Measurements from ENCODE around the gene PBX1. TPM values are rescaled to one million over a fixed set of nuclear protein-coding genes. Genes with fewer than 3 reads are reported as not detected.

The PBX1 gene
- total and polyA plus RNA-seq, 10 of the 15 experiments (the other 5 are each of a cell fraction or from before 2014, with no cell fraction given), result 0.05 to 0.28 (median 0.11) TPM; not detected in 5

GRCh38 chr1:164559342-164560051, 513 bp downstream of the PBX1 start:
- ATAC-seq (no peak), FAIRE-seq (no peak), DNase-seq (ENCODE audit: low read depth, low spot score) (no peak)
- in situ Hi-C loops (cut with MboI), result no loop called here
- RAD21 ChIA-PET (ENCODE audit: unreplicated experiment), result no interaction called here
- H3K4me3 ChIP-seq, result no peak overlapping the region
- H3K27me3 ChIP-seq (replicated peaks in 1 of 2; ENCODE audit: control insufficient read depth in 2 of 2, insufficient read depth in 2 of 2, low read length in 1 of 2), result peaks cover 0 to 3% of the 10 kb centered on the region in 2 experiments; a peak in 2 of 4 replicates
- no peak overlapping the region for H3K4me2 ChIP-seq (ENCODE audit: control insufficient read depth, insufficient read depth)
- no peaks in the 10 kb centered on the region for H4K20me1 ChIP-seq (ENCODE audit: control insufficient read depth, insufficient read depth)
- no peak overlapping the region for H3K27ac ChIP-seq (ENCODE audit: control insufficient read depth, insufficient read depth)
- H2AFZ ChIP-seq (ENCODE audit: control insufficient read depth, low read depth, low read length), result no peak overlapping the region
- no peaks in the 10 kb centered on the region for H3K36me3 ChIP-seq (ENCODE audit: control insufficient read depth in 2 of 2, insufficient read depth in 2 of 2, low read length in 1 of 2)
- TF ChIP-seq, protein P1, sequence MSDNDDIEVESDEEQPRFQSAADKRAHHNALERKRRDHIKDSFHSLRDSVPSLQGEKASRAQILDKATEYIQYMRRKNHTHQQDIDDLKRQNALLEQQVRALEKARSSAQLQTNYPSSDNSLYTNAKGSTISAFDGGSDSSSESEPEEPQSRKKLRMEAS (IDR thresholded peaks at IDR 0.05; ENCODE audit: low read depth, low read length), result no peak
- TF ChIP-seq, protein P2, sequence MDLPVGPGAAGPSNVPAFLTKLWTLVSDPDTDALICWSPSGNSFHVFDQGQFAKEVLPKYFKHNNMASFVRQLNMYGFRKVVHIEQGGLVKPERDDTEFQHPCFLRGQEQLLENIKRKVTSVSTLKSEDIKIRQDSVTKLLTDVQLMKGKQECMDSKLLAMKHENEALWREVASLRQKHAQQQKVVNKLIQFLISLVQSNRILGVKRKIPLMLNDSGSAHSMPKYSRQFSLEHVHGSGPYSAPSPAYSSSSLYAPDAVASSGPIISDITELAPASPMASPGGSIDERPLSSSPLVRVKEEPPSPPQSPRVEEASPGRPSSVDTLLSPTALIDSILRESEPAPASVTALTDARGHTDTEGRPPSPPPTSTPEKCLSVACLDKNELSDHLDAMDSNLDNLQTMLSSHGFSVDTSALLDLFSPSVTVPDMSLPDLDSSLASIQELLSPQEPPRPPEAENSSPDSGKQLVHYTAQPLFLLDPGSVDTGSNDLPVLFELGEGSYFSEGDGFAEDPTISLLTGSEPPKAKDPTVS (IDR thresholded peaks at IDR 0.05; ENCODE audit: low read depth, low read length), result no peak
- TF ChIP-seq ZNF24 (IDR thresholded peaks at IDR 0.05), result no peak
- TF ChIP-seq POU2F2 (IDR thresholded peaks at IDR 0.05; ENCODE audit: borderline replicate concordance, low read depth, low read length), result no peak
- intact Hi-C loops (cut with micrococcal nuclease; ENCODE audit: unreplicated experiment), result no loop called here
- SMC1A ChIA-PET (ENCODE audit: uncharacterized antibody, unreplicated experiment), result interaction anchor here (0.5 kb wide), 1 partner anchor 1823 kb away, joined by 3 read pairs; no protein-coding TSS in a partner anchor
- no peaks in the 10 kb centered on the region for H3K4me1 ChIP-seq (ENCODE audit: control insufficient read depth, insufficient read depth, low read length)
- CTCF ChIA-PET, result interaction anchor here (0.6 to 1.2 kb wide), 2 partner anchors 10 to 36 kb away, joined by 3 read pairs; no protein-coding TSS in a partner anchor
- no peak overlapping the region for H3K9ac ChIP-seq (ENCODE audit: control insufficient read depth, insufficient read depth, low read length)
- POLR2A ChIA-PET, result no interaction called here
- WGBS (ENCODE audit: insufficient coverage, insufficient replicate concordance, low lambda C conversion rate, missing lambda C conversion rate), result 16% methylated on average over 13 of the region's 20 CpGs
- BruUV-seq (replicated peaks), result no TSS peak
- no peaks in the 10 kb centered on the region for H3K79me2 ChIP-seq (ENCODE audit: control insufficient read depth, insufficient read depth, low read length)
- H3K9me3 ChIP-seq (replicated peaks; ENCODE audit: control insufficient read depth, insufficient read depth, low read length), result no peaks in the 10 kb centered on the region

DNA sequence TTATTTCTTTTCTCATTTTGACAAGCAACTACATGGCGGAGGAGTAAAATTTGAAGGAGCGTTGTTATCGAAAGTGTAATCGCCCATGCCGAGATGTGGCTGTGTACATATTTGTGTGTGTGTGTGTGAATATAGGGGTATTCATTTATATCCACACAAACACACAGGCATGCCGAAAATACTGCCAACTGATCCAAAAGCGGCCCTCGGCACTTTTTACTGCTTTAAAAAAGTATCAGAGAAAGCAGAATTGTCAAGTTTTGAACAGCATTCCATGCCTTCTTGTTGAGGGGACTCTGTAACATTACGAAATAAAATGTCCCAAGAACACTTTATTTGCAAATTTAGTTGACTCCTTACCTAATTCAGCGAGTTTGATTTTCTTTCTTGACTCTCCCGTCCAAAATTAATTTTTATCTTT, 1.1 kb downstream of the PBX1 start:
- no TSS peak for BruUV-seq (replicated peaks)
- no peaks in the 10 kb centered on the region for H3K4me1 ChIP-seq (ENCODE audit: control insufficient read depth, insufficient read depth, low read length)
- WGBS (ENCODE audit: insufficient coverage, insufficient replicate concordance, low lambda C conversion rate, missing lambda C conversion rate), result 2% methylated on average over 11 of the region's 11 CpGs
- no peak for TF ChIP-seq SPI1 (IDR thresholded peaks at IDR 0.05; ENCODE audit: borderline replicate concordance, insufficient read depth, low read depth, low read length)
- TF ChIP-seq, protein P3, sequence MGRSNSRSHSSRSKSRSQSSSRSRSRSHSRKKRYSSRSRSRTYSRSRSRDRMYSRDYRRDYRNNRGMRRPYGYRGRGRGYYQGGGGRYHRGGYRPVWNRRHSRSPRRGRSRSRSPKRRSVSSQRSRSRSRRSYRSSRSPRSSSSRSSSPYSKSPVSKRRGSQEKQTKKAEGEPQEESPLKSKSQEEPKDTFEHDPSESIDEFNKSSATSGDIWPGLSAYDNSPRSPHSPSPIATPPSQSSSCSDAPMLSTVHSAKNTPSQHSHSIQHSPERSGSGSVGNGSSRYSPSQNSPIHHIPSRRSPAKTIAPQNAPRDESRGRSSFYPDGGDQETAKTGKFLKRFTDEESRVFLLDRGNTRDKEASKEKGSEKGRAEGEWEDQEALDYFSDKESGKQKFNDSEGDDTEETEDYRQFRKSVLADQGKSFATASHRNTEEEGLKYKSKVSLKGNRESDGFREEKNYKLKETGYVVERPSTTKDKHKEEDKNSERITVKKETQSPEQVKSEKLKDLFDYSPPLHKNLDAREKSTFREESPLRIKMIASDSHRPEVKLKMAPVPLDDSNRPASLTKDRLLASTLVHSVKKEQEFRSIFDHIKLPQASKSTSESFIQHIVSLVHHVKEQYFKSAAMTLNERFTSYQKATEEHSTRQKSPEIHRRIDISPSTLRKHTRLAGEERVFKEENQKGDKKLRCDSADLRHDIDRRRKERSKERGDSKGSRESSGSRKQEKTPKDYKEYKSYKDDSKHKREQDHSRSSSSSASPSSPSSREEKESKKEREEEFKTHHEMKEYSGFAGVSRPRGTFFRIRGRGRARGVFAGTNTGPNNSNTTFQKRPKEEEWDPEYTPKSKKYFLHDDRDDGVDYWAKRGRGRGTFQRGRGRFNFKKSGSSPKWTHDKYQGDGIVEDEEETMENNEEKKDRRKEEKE (IDR thresholded peaks at IDR 0.05), result no peak
- TF ChIP-seq ATF3 (IDR thresholded peaks at IDR 0.05; ENCODE audit: borderline replicate concordance, extremely low read depth, low read depth, low read length), result no peak
- TF ChIP-seq USF2 (IDR thresholded peaks at IDR 0.05; ENCODE audit: borderline replicate concordance, low read depth, low read length), result no peak
- TF ChIP-seq GABPA (IDR thresholded peaks at IDR 0.05; ENCODE audit: low read depth), result no peak
- TF ChIP-seq SREBF2 (IDR thresholded peaks at IDR 0.05; ENCODE audit: low read length), result no peak
- in situ Hi-C loops (cut with MboI) (no loop called here), intact Hi-C loops (cut with micrococcal nuclease; ENCODE audit: unreplicated experiment) (no loop called here)
- no peaks in the 10 kb centered on the region for H3K79me2 ChIP-seq (ENCODE audit: control insufficient read depth, insufficient read depth, low read length)
- no peaks in the 10 kb centered on the region for H3K36me3 ChIP-seq (ENCODE audit: control insufficient read depth in 2 of 2, insufficient read depth in 2 of 2, low read length in 1 of 2)
- FAIRE-seq (no peak), DNase-seq (ENCODE audit: low read depth, low spot score) (no peak), ATAC-seq (no peak)
- ChIA-PET RAD21 (ENCODE audit: unreplicated experiment) (no interaction called here), SMC1A (ENCODE audit: uncharacterized antibody, unreplicated experiment) (no interaction called here), POLR2A (no interaction called here), CTCF (interaction anchor here (0.7 kb wide), 1 partner anchor 697 kb away, joined by 3 read pairs; no protein-coding TSS in a partner anchor)
- H3K27ac ChIP-seq (ENCODE audit: control insufficient read depth, insufficient read depth), result no peak overlapping the region
- H3K4me2 ChIP-seq (ENCODE audit: control insufficient read depth, insufficient read depth), result no peak overlapping the region
- H4K20me1 ChIP-seq (ENCODE audit: control insufficient read depth, insufficient read depth), result no peaks in the 10 kb centered on the region
- peaks cover 0 to 3% of the 10 kb centered on the region in 2 experiments; a peak in 2 of 4 replicates for H3K27me3 ChIP-seq (replicated peaks in 1 of 2; ENCODE audit: control insufficient read depth in 2 of 2, insufficient read depth in 2 of 2, low read length in 1 of 2)
- H2AFZ ChIP-seq (ENCODE audit: control insufficient read depth, low read depth, low read length), result no peak overlapping the region
- no peaks in the 10 kb centered on the region for H3K9me3 ChIP-seq (replicated peaks; ENCODE audit: control insufficient read depth, insufficient read depth, low read length)
- H3K4me3 ChIP-seq, result no peak overlapping the region
- no peak overlapping the region for H3K9ac ChIP-seq (ENCODE audit: control insufficient read depth, insufficient read depth, low read length)
